K562 (cell line): ENCODE results near the gene IMPDH2.

Experiments used
- ATF2 ChIP-seq: sonication (generic); formaldehyde crosslinking; IDR thresholded peaks from 2 replicates; pipeline ENCODE4 v1.8.1; 2022; ENCODE audit warnings: missing genetic modification reagents
- E2F1 ChIP-seq: sonication (generic); formaldehyde crosslinking; IDR thresholded peaks from 2 replicates; pipeline ENCODE4 v1.8.1; 2023; ENCODE audit warnings: mild to moderate bottlenecking, missing genetic modification reagents, moderate library complexity
- ERF ChIP-seq: fragments of 450-650 bp; formaldehyde crosslinking; IDR thresholded peaks from 2 replicates; pipeline ENCODE4 v1.4.0; 2020; ENCODE audit warnings: mild to moderate bottlenecking, mixed read lengths
- FOSL1 ChIP-seq: fragments of 200-800 bp; sonication (Bioruptor generic); conservative IDR thresholded peaks from 2 replicates; pipeline ENCODE4 v1.6.1; 2016; ENCODE audit warnings: missing genetic modification characterization, missing compliant biosample characterization
- HDAC8 ChIP-seq: fragments of 450-650 bp; IDR thresholded peaks from 2 replicates; pipeline ENCODE4 v1.6.1; 2016; ENCODE audit warnings: mild to moderate bottlenecking, missing genetic modification characterization, moderate library complexity, missing compliant biosample characterization
- SIN3A ChIP-seq, 2 experiments: fragments of 150-350 bp in 1 of 2; IDR thresholded peaks; 2 replicates each; pipeline ENCODE4 v1.6.1; 2011 to 2016; ENCODE audit warnings: borderline replicate concordance in 2 of 2, low read depth in 2 of 2, low read length in 2 of 2, mild to moderate bottlenecking in 2 of 2, moderate library complexity in 2 of 2; ENCODE audit not compliant: control insufficient read depth in 1 of 2
- TAF1 ChIP-seq: IDR thresholded peaks from 2 replicates; pipeline ENCODE4 v1.6.1; 2011; ENCODE audit warnings: mild to moderate bottlenecking, low read length, moderate library complexity; ENCODE audit not compliant: insufficient read depth, control insufficient read depth, severe bottlenecking; ENCODE audit errors: extremely low read depth
- USF1 ChIP-seq: sonication (generic); formaldehyde crosslinking; IDR thresholded peaks from 2 replicates; pipeline ENCODE4 v1.9.0; 2022; ENCODE audit warnings: mild to moderate bottlenecking, missing genetic modification reagents
- ZNF274 ChIP-seq: IDR thresholded peaks from 2 replicates; pipeline ENCODE4 v1.6.1; 2011; ENCODE audit warnings: low read depth, mild to moderate bottlenecking, low read length, moderate library complexity, borderline replicate concordance

- no peak for TF ChIP-seq TAF1
- no peak for TF ChIP-seq USF1 (CRISPR knock-in tag)
- no peak for TF ChIP-seq E2F1 (CRISPR knock-in tag)
- no peak for TF ChIP-seq ZNF274
- no peak for TF ChIP-seq SIN3A (IDR thresholded peaks at IDR 0.05; ENCODE audit: borderline replicate concordance in 2 of 2, control insufficient read depth in 1 of 2, low read depth in 2 of 2, low read length in 2 of 2)
- no peak for TF ChIP-seq ERF (CRISPR knock-in tag)
- no peak for TF ChIP-seq HDAC8
- no peak for TF ChIP-seq ATF2 (CRISPR knock-in tag)
- TF ChIP-seq FOSL1 (tag) = no peak
Measured at GRCh38 chr3:49018707-49019006, 10.5 kb downstream of the IMPDH2 start.
